Esophagus muscularis mucosa (tissue), 4 donors: Measurements from ENCODE around the gene C17orf50. TPM values are rescaled to one million over a fixed set of nuclear protein-coding genes. Genes with fewer than 3 reads are reported as not detected.

Experiments used
- DNase-seq: peaks from one replicate; pipeline ENCODE4 v3.0.0-alpha.2; 2017; ENCODE audit errors: extremely low spot score
- H3K27ac ChIP-seq, 4 donors: fragments of 200-600 bp; sonication (generic); replicated peaks in 1 of 4; 1 replicate in 3 of 4; 2 replicates in 1 of 4; pipeline ENCODE4 v1.5.1; 2016 to 2019; ENCODE audit warnings: mild to moderate bottlenecking in 1 of 4
- H3K27me3 ChIP-seq, 4 donors: fragments of 200-600 bp; sonication (generic); one replicate each; pipeline versions ENCODE4 v1.5.1 to v1.6.0; 2016 to 2019
- H3K36me3 ChIP-seq, 4 donors: fragments of 200-600 bp; sonication (generic); one replicate each; pipeline ENCODE4 v1.5.1; 2016 to 2019
- H3K4me1 ChIP-seq, 4 donors: fragments of 200-600 bp; sonication (generic); one replicate each; pipeline ENCODE4 v1.5.1; 2016 to 2019
- H3K4me3 ChIP-seq, 4 donors: fragments of 200-600 bp; sonication (generic); 1 replicate in 2 of 4; 2 replicates in 2 of 4; pipeline ENCODE4 v1.5.1; 2016 to 2019; ENCODE audit warnings: mild to moderate bottlenecking in 4 of 4, moderate library complexity in 1 of 4
- H3K9me3 ChIP-seq, 4 donors: fragments of 200-600 bp; sonication (generic); 1 replicate in 3 of 4; 2 replicates in 1 of 4; pipeline ENCODE4 v1.5.1; 2016 to 2019
- CTCF ChIP-seq, 3 experiments: fragments of 200-600 bp in 2 of 3; fragments of 450-650 bp in 1 of 3; sonication (generic) in 2 of 3; IDR thresholded peaks; one replicate each; pipeline ENCODE4 v1.5.1; 2017 to 2019; ENCODE audit warnings: antibody characterized with exemption in 3 of 3, mild to moderate bottlenecking in 2 of 3, moderate library complexity in 1 of 3
- EP300 ChIP-seq: sonication (generic); formaldehyde crosslinking; IDR thresholded peaks from one replicate; pipeline ENCODE4 v1.6.1; 2017; ENCODE audit warnings: antibody characterized with exemption
- POLR2A ChIP-seq: fragments of 450-650 bp; IDR thresholded peaks from one replicate; pipeline ENCODE4 v1.6.1; 2017; ENCODE audit warnings: antibody characterized with exemption, moderate library complexity, mild to moderate bottlenecking, low read depth
- POLR2AphosphoS5 ChIP-seq, 2 donors: sonication (generic); formaldehyde crosslinking; IDR thresholded peaks; one replicate each; pipeline ENCODE4 v1.6.1; 2017; ENCODE audit warnings: antibody characterized with exemption in 2 of 2
- WGBS: methylation state at CpG from one replicate; pipeline ENCODE4 v1.1.5; 2018; 5-methylcytosine and 5-hydroxymethylcytosine counted together
- intact Hi-C: fragments of 100-400 bp; cut with DNase I; formaldehyde crosslinking; loops from one replicate; pipeline ENCODE4 v1.15.1; 2023
- total RNA-seq, 4 donors: library from RNA; depleted of rRNA; stranded (reverse); fragments of >200 nt; gene quantifications; one replicate each; pipeline versions ENCODE4 v1.1.0 to v1.2.1, GENCODE V29; 2016

The C17orf50 gene
- total RNA-seq, 4 donors from 2014 or later = not detected

DNA sequence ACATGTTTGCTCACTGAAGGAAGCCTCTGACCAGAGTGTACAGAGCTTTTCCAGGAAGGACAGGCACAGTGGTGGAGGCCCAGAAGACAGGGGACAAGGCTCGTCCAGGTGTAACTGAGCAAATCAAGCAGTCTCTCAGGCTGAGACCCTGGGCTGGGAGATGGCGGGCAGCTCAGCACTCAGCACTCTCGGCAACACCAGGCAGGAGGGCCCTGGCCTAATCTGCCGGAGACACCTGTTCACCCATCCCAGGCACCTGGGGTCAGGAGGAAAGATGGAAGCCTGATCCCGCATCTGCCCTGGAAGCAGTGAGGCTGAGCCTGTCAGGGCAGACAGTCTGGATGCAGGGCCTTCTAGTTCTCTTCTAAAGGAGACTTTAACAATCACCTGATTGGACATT lies 24.5 kb upstream of the C17orf50 start:
- Histone ChIP-seq H3K4me3 (no peak overlapping the region), H3K27ac (no peak overlapping the region), H3K4me1 (peaks cover 5 to 30% (median 21%) of the 10 kb centered on the region in 4 donors), H3K27me3 (peaks cover 0 to 17% (median 5%) of the 10 kb centered on the region in 4 donors), H3K9me3 (no peaks in the 10 kb centered on the region), H3K36me3 (no peaks in the 10 kb centered on the region)
- 91% methylated on average over 5 of the region's 5 CpGs for WGBS
- intact Hi-C loops = no loop called here
- no peak for TF ChIP-seq POLR2AphosphoS5 (IDR thresholded peaks at IDR 0.05)
- TF ChIP-seq POLR2A = no peak
- no peak for TF ChIP-seq EP300
- DNase-seq = no peak

DNA sequence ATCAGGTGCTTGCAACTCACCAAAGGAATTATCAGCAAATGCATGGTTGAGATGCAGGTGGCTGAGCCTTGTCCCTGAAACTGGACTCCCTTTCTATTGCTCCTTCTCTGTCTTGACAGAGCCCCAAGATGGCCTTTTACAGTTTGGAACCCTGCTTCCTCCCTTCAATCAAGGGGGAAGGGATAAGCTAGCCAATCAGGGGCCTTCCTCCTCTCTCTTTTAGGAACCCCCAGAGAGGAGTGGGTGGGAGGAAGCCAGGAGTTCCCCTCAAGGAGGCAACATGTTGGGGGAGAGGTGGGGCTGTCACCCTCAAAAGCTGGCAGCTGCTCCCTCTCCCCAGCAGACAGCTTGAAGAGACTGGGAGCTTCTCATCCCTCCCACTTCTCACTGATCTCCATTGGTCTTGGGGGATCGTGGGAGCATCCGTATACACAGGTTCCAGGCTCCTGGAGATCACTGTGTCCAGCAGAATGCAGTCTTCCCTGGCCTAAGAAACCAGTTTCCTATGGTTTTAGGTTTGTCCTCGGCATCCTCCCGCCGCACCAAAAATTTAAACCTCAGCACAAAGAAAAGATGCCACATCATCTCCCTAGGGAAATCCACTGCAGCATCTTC lies 22.1 kb upstream of the C17orf50 start:
- H3K27ac ChIP-seq = no peak overlapping the region
- peaks cover 3 to 41% (median 21%) of the 10 kb centered on the region in 4 donors for H3K27me3 ChIP-seq
- no peak for DNase-seq
- peaks cover 7 to 17% (median 12%) of the 10 kb centered on the region in 4 donors for H3K4me1 ChIP-seq
- intact Hi-C loops = no loop called here
- H3K36me3 ChIP-seq = no peaks in the 10 kb centered on the region
- H3K9me3 ChIP-seq = no peaks in the 10 kb centered on the region
- 91% methylated on average over 5 of the region's 5 CpGs for WGBS
- TF ChIP-seq POLR2A (no peak), CTCF (IDR thresholded peaks at IDR 0.05) (no peak), EP300 (no peak), POLR2AphosphoS5 (IDR thresholded peaks at IDR 0.05) (no peak)
- H3K4me3 ChIP-seq = no peak overlapping the region

DNA sequence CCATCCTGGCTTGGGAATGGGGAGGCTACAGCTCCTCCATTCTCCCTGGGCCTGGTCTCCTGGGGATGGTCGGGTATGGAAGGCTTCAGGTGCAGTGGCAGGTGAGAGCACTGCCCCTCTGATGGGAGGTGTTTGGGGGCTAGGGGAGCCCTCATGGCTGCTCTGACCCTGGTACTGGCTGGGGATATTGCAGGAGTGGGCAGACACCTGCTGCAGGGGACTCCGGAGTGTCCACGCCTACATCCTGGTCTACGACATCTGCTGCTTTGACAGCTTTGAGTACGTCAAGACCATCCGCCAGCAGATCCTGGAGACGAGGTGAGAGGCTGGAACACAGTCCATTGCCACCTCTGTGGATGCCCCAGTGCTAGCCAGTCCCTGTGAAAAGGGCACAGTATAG lies 20.5 kb upstream of the C17orf50 start:
- H3K36me3 ChIP-seq = no peaks in the 10 kb centered on the region
- H3K9me3 ChIP-seq = no peaks in the 10 kb centered on the region
- no peak overlapping the region for H3K27ac ChIP-seq
- TF ChIP-seq CTCF (IDR thresholded peaks at IDR 0.05) = no peak
- no peak for TF ChIP-seq POLR2AphosphoS5 (IDR thresholded peaks at IDR 0.05)
- TF ChIP-seq EP300 = no peak
- no peak for TF ChIP-seq POLR2A
- H3K27me3 ChIP-seq = peaks cover 3 to 57% (median 28%) of the 10 kb centered on the region in 4 donors
- DNase-seq = no peak
- no peak overlapping the region for H3K4me3 ChIP-seq
- 100% methylated on average over 1 of the region's 7 CpGs for WGBS
- intact Hi-C loops = no loop called here
- H3K4me1 ChIP-seq = peaks cover 7 to 16% (median 12%) of the 10 kb centered on the region in 4 donors

DNA sequence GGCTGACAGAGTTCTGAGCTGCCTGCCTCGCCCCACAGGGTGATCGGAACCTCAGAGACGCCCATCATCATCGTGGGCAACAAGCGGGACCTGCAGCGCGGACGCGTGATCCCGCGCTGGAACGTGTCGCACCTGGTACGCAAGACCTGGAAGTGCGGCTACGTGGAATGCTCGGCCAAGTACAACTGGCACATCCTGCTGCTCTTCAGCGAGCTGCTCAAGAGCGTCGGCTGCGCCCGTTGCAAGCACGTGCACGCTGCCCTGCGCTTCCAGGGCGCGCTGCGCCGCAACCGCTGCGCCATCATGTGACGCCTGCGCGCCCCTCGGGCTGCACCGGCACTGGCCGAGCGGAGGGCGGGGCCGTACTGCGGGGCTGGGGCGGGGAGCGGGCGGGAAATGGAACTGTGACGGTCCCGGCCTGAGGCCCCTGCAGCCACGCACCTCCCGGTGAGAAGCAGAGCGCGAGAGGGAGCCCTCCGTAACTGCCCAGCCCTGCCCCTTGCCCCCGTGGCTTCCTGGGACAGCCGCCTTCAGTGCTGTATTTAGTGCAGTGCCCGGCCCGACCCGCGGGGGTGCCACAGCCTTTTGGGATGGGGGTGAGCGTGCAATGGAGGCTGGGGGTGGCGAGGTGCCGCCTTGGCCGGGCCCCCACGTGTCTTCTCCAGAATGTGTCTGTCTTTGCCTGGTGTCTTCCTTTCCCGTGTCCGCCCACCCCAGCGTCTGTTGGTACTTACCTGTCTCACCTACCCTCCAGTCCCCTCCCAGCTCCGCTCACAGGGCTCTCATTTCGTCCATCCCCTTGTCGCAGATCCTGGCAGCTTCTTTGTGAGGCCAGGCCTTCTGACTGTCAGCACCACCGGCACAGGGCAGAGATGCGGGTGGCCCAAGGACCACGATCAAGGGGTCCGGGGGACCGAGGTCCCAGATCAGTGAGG lies 19.4 kb upstream of the C17orf50 start:
- intact Hi-C loops = no loop called here
- Histone ChIP-seq H3K4me3 (peak overlapping the region; percentile 19 to 34 (median 25)), H3K9me3 (no peaks in the 10 kb centered on the region), H3K36me3 (no peaks in the 10 kb centered on the region), H3K27me3 (peaks cover 3 to 67% (median 28%) of the 10 kb centered on the region in 4 donors), H3K27ac (no peak overlapping the region), H3K4me1 (peaks cover 7 to 13% (median 12%) of the 10 kb centered on the region in 4 donors)
- TF ChIP-seq POLR2AphosphoS5 (IDR thresholded peaks at IDR 0.05) = no peak
- peak in 1 of 3 experiments; percentile 5 for TF ChIP-seq CTCF (IDR thresholded peaks at IDR 0.05)
- TF ChIP-seq POLR2A = no peak
- TF ChIP-seq EP300 = no peak
- no peak for DNase-seq
- 15% methylated on average over 40 of the region's 73 CpGs for WGBS

GRCh38 chr17:35742496-35742895 lies 18.2 kb upstream of the C17orf50 start:
- Histone ChIP-seq H3K27ac (no peak overlapping the region), H3K4me1 (peaks cover 7 to 20% (median 17%) of the 10 kb centered on the region in 4 donors), H3K27me3 (peaks cover 3 to 78% (median 28%) of the 10 kb centered on the region in 4 donors), H3K9me3 (no peaks in the 10 kb centered on the region), H3K4me3 (no peak overlapping the region), H3K36me3 (no peaks in the 10 kb centered on the region)
- intact Hi-C loops = no loop called here
- TF ChIP-seq POLR2A = no peak
- no peak for DNase-seq
- 71% methylated on average over 7 of the region's 7 CpGs for WGBS
